ENCODE measurements around the gene ACTG1.

ACTG1 gene

GRCh38 chr17:81478119-81478518 lies 34.5 kb downstream of the ACTG1 start:
- DNase-seq: no peak

GRCh38 chr17:81477173-81477572 lies 35.4 kb downstream of the ACTG1 start:
- DNase-seq: no peak

- no peak for DNase-seq
Measured at GRCh38 chr17:81476635-81477034, 36.0 kb downstream of the ACTG1 start.

GRCh38 chr17:81476097-81476496 lies 36.5 kb downstream of the ACTG1 start:
- no peak for DNase-seq

- no peak for DNase-seq
Measured at GRCh38 chr17:81474958-81475357, 37.6 kb downstream of the ACTG1 start.

- DNase-seq: no peak
Measured at GRCh38 chr17:81473019-81473418, 39.6 kb downstream of the ACTG1 start.

GRCh38 chr17:81471818-81472456 lies 40.7 kb downstream of the ACTG1 start:
- peak; percentile 85 for DNase-seq

GRCh38 chr17:81470944-81471817 lies 41.4 kb downstream of the ACTG1 start:
- DNase-seq: no peak

- DNase-seq: no peak
Measured at GRCh38 chr17:81470270-81470943, 42.2 kb downstream of the ACTG1 start.

GRCh38 chr17:81469266-81469665 lies 43.3 kb downstream of the ACTG1 start:
- DNase-seq: no peak

GRCh38 chr17:81468770-81469121 lies 43.9 kb downstream of the ACTG1 start:
- DNase-seq: no peak

GRCh38 chr17:81468111-81468769 lies 44.4 kb downstream of the ACTG1 start:
- DNase-seq: no peak

GRCh38 chr17:81466564-81467472 lies 45.8 kb downstream of the ACTG1 start:
- DNase-seq: no peak

- no peak for DNase-seq
Measured at GRCh38 chr17:81465910-81466309, 46.7 kb downstream of the ACTG1 start.

GRCh38 chr17:81464586-81464985 lies 48.0 kb downstream of the ACTG1 start:
- no peak for DNase-seq

- no peak for DNase-seq
Measured at GRCh38 chr17:81463506-81463905, 49.1 kb downstream of the ACTG1 start.

GRCh38 chr17:81462506-81463125 lies 50.0 kb downstream of the ACTG1 start:
- no peak for DNase-seq

- DNase-seq: no peak
Measured at GRCh38 chr17:81461607-81462500, 50.7 kb downstream of the ACTG1 start.

GRCh38 chr17:81460856-81461460 lies 51.6 kb downstream of the ACTG1 start:
- DNase-seq: no peak
